PFSK-1 (cell line): ENCODE results near the gene PIGB.

ENCODE experiments used
- FOXP2 ChIP-seq: optimal IDR thresholded peaks from 2 replicates; pipeline ENCODE3; 2011; ENCODE audit warnings: borderline replicate concordance, control low read depth, inconsistent platforms; ENCODE audit not compliant: insufficient read depth; ENCODE audit errors: extremely low read length, extremely low read depth
- POLR2AphosphoS5 ChIP-seq: IDR thresholded peaks from 2 replicates; pipeline ENCODE4 v1.6.1; 2012; ENCODE audit warnings: low read depth, mild to moderate bottlenecking, control low read depth, low read length, moderate library complexity
- REST ChIP-seq, 2 experiments: IDR thresholded peaks; 2 replicates each; pipeline versions ENCODE4 v1.6.1 to v1.8.0; 2011 to 2012; ENCODE audit warnings: low read depth in 2 of 2, low read length in 2 of 2, control low read depth in 1 of 2, inconsistent platforms in 1 of 2, mild to moderate bottlenecking in 1 of 2, moderate library complexity in 1 of 2; ENCODE audit not compliant: insufficient read depth in 1 of 2
- SIN3A ChIP-seq: IDR thresholded peaks from 2 replicates; pipeline ENCODE4 v1.6.1; 2012; ENCODE audit warnings: mild to moderate bottlenecking, low read length, moderate library complexity, borderline replicate concordance; ENCODE audit not compliant: insufficient read depth
- TAF1 ChIP-seq: IDR thresholded peaks from 2 replicates; pipeline ENCODE4 v1.6.1; 2012; ENCODE audit warnings: low read length, control low read depth, borderline replicate concordance; ENCODE audit not compliant: insufficient read depth

The PIGB gene

GRCh38 chr15:55319537-55320237 is 665 bp downstream of the PIGB start:
- TF ChIP-seq FOXP2 = no peak
- TF ChIP-seq REST (IDR thresholded peaks at IDR 0.05; ENCODE audit: insufficient read depth in 1 of 2, low read depth in 2 of 2, low read length in 2 of 2) = no peak
- TF ChIP-seq SIN3A = no peak
- TF ChIP-seq POLR2AphosphoS5 = no peak
- no peak for TF ChIP-seq TAF1

DNA sequence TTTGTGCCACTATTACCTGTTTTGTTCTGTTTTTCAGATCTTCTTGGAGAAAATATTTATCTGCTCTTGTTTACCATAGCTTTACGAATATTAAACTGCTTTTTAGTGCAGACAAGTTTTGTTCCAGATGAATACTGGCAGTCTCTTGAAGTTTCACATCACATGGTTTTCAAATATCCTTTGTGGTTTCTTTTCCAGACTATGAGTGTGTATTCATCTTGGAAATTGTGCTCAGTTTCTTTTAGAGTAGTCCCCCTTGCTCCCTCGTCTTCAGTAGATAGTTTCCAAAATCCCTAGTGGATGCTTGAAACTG is 1.2 kb downstream of the PIGB start:
- TF ChIP-seq FOXP2 = no peak
- TF ChIP-seq POLR2AphosphoS5 = no peak
- TF ChIP-seq TAF1 = no peak
- TF ChIP-seq REST (IDR thresholded peaks at IDR 0.05; ENCODE audit: insufficient read depth in 1 of 2, low read depth in 2 of 2, low read length in 2 of 2) = no peak
- TF ChIP-seq SIN3A = no peak

DNA sequence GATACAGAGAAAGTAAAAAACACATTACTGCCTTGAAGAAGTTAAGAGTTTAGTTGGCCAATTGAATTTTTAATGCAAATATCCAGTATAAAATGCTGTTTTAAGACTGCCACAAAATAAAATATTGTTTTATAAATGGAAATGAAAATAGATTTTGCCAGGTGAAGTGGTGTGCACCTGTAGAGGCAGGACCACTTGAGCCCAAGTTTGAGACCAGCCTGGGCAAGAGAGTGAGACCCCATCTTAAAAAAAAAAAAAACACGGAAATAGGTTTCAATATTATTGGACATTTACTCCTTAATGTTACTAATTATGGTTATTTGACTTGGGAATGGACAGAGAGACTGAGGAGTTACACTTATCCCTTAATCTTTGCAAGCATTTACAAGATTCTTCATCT is 1.9 kb downstream of the PIGB start:
- TF ChIP-seq FOXP2 (no peak), TAF1 (no peak), SIN3A (no peak)

DNA sequence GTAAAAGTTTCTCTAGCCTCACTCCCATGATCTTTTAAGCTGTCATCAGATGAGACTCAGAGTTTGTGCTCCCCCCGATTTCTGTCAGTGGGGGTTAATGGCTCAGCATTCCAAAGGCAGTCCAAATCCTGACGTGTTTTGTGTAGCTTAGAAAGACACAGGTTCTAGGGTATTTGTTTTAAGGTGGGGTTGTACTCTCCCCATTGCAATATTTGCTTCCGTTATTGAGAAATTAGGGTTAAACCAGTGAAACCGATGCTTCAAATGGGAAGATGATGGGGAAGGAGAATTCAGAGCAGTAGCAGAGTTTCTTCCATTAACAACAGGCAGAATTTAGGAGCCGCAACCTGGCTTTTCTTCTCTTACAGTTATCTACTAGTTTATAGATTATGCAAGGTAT is 3.4 kb downstream of the PIGB start:
- no peak for TF ChIP-seq SIN3A
- no peak for TF ChIP-seq POLR2AphosphoS5
- TF ChIP-seq FOXP2 = no peak
- TF ChIP-seq TAF1 = no peak
- no peak for TF ChIP-seq REST (IDR thresholded peaks at IDR 0.05; ENCODE audit: insufficient read depth in 1 of 2, low read depth in 2 of 2, low read length in 2 of 2)

- no peak for TF ChIP-seq REST (IDR thresholded peaks at IDR 0.05; ENCODE audit: insufficient read depth in 1 of 2, low read depth in 2 of 2, low read length in 2 of 2)
- no peak for TF ChIP-seq FOXP2
- no peak for TF ChIP-seq TAF1
- no peak for TF ChIP-seq POLR2AphosphoS5
- TF ChIP-seq SIN3A = no peak
Observed at GRCh38 chr15:55327387-55327786, 8.4 kb downstream of the PIGB start.
